ENCODE results near the gene RANBP3.

GRCh38 chr19:5952193-5953029 is 25.5 kb downstream of the RANBP3 start:
- TF ChIP-seq ZFP3 (CRISPR knock-in tag; IDR thresholded peaks at IDR 0.05) (no peak), ZNF70 (CRISPR knock-in tag; IDR thresholded peaks at IDR 0.05) (no peak), ZFP30 (CRISPR knock-in tag; IDR thresholded peaks at IDR 0.05) (no peak), TOX (CRISPR knock-in tag; IDR thresholded peaks at IDR 0.05; ENCODE audit: borderline replicate concordance) (no peak), OSR1 (CRISPR knock-in tag; IDR thresholded peaks at IDR 0.05) (no peak), BACH2 (CRISPR knock-in tag; IDR thresholded peaks at IDR 0.05; ENCODE audit: borderline replicate concordance) (no peak)
- TF ChIP-seq, protein P1, sequence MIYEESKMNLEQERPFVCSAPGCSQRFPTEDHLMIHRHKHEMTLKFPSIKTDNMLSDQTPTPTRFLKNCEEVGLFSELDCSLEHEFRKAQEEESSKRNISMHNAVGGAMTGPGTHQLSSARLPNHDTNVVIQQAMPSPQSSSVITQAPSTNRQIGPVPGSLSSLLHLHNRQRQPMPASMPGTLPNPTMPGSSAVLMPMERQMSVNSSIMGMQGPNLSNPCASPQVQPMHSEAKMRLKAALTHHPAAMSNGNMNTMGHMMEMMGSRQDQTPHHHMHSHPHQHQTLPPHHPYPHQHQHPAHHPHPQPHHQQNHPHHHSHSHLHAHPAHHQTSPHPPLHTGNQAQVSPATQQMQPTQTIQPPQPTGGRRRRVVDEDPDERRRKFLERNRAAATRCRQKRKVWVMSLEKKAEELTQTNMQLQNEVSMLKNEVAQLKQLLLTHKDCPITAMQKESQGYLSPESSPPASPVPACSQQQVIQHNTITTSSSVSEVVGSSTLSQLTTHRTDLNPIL (CRISPR knock-in tag; IDR thresholded peaks at IDR 0.05; ENCODE audit: low read depth) = no peak

Measured in SK-N-SH treated with all-trans-retinoic acid at 6 μM for 48 hours (cell line).